Measurements from ENCODE around the gene PCDHGA11.
A peak's percentile ranks its signal among the peaks of the same experiment; 100 is the strongest.
"Not testable (repeated sequence)": the region's sequence is repeated elsewhere in the genome, so short reads cannot be mapped to it uniquely, and the experiment has no call there.

The PCDHGA11 gene

GRCh38 chr5:141411575-141411974 is 9.3 kb upstream of the PCDHGA11 start:
- TF ChIP-seq GABPA (IDR thresholded peaks at IDR 0.05; ENCODE audit: low read depth) (no peak), POLR2AphosphoS5 (IDR thresholded peaks at IDR 0.05; ENCODE audit: low read depth) (no peak), REST (IDR thresholded peaks at IDR 0.05; ENCODE audit: insufficient replicate concordance, low read depth) (no peak), SPI1 (IDR thresholded peaks at IDR 0.05; ENCODE audit: borderline replicate concordance, low read depth) (no peak), CTCF (IDR thresholded peaks at IDR 0.05; ENCODE audit: insufficient read depth, low read length) (no peak)
- Histone ChIP-seq H3K4me3 (replicated peaks; ENCODE audit: insufficient read depth, low read length) (no peak overlapping the region), H3K27ac (replicated peaks) (no peak overlapping the region), H3K27me3 (ENCODE audit: insufficient read depth, poor library complexity, severe bottlenecking) (peaks cover 3% of the 10 kb centered on the region)
- DNase-seq (ENCODE audit: low read depth in 1 of 2, low spot score in 1 of 2), result no peak

- DNase-seq (ENCODE audit: low read depth in 1 of 2, low spot score in 1 of 2), result peak; percentile 48 to 79
- no peak within 1 kb of the TSS for H3K27ac ChIP-seq (replicated peaks)
- peaks cover 3% of the 10 kb centered on the region for H3K27me3 ChIP-seq (ENCODE audit: insufficient read depth, poor library complexity, severe bottlenecking)
- peak within 1 kb of the TSS; percentile 68 for H3K4me3 ChIP-seq (replicated peaks; ENCODE audit: insufficient read depth, low read length)
- TF ChIP-seq SPI1 (IDR thresholded peaks at IDR 0.05; ENCODE audit: borderline replicate concordance, low read depth), result no peak
- peak; percentile 51 for TF ChIP-seq CTCF (IDR thresholded peaks at IDR 0.05; ENCODE audit: insufficient read depth, low read length)
These were observed 7.9 kb upstream of the PCDHGA11 start, which contains the start of gene PCDHGA10 for GRCh38 chr5:141412854-141413539. Gene PCDHGA10 (plus strand): TSS chr5:141412987. CDS start chr5:141413176, 189 bp downstream.

GRCh38 chr5:141413540-141414069 is 7.2 kb upstream of the PCDHGA11 start:
- peak overlapping the region; percentile 68 for H3K4me3 ChIP-seq (replicated peaks; ENCODE audit: insufficient read depth, low read length)
- no peak for TF ChIP-seq SPI1 (IDR thresholded peaks at IDR 0.05; ENCODE audit: borderline replicate concordance, low read depth)
- TF ChIP-seq CTCF (IDR thresholded peaks at IDR 0.05; ENCODE audit: insufficient read depth, low read length), result no peak
- TF ChIP-seq REST (IDR thresholded peaks at IDR 0.05; ENCODE audit: insufficient replicate concordance, low read depth), result no peak
- no peak for TF ChIP-seq POLR2AphosphoS5 (IDR thresholded peaks at IDR 0.05; ENCODE audit: low read depth)
- no peak for TF ChIP-seq GABPA (IDR thresholded peaks at IDR 0.05; ENCODE audit: low read depth)
- no peak overlapping the region for H3K27ac ChIP-seq (replicated peaks)
- peak in 1 of 2 experiments; percentile 21 for DNase-seq (ENCODE audit: low read depth in 1 of 2, low spot score in 1 of 2)
- peaks cover 5% of the 10 kb centered on the region for H3K27me3 ChIP-seq (ENCODE audit: insufficient read depth, poor library complexity, severe bottlenecking)

- not testable (repeated sequence) for H3K27ac ChIP-seq (replicated peaks); H3K4me3 ChIP-seq (replicated peaks; ENCODE audit: insufficient read depth, low read length)
These were observed 6.1 kb upstream of the PCDHGA11 start for GRCh38 chr5:141414548-141415274.

GRCh38 chr5:141415275-141415618 is 5.6 kb upstream of the PCDHGA11 start:
- not testable (repeated sequence) for DNase-seq (ENCODE audit: low read depth in 1 of 2, low spot score in 1 of 2); H3K4me3 ChIP-seq (replicated peaks; ENCODE audit: insufficient read depth, low read length); H3K27me3 ChIP-seq (ENCODE audit: insufficient read depth, poor library complexity, severe bottlenecking); H3K27ac ChIP-seq (replicated peaks)

More at GRCh38 chr5:141414548-141415274, 6.1 kb upstream of the PCDHGA11 start:
- DNase-seq (ENCODE audit: low read depth in 1 of 2, low spot score in 1 of 2); H3K27me3 ChIP-seq (ENCODE audit: insufficient read depth, poor library complexity, severe bottlenecking): not testable (repeated sequence)

All from HL-60 (cell line).